ENCODE results near the gene ACTR8. TPM values are rescaled to one million over a fixed set of nuclear protein-coding genes. Genes with fewer than 3 reads are reported as not detected.
A peak's percentile ranks its signal among the peaks of the same experiment; 100 is the strongest.

The ACTR8 gene
- total and polyA plus RNA-seq, 2 of the 13 experiments (the other 11 are each of a cell fraction or from before 2014, with no cell fraction given) = 15.5 to 29.0 TPM

DNA sequence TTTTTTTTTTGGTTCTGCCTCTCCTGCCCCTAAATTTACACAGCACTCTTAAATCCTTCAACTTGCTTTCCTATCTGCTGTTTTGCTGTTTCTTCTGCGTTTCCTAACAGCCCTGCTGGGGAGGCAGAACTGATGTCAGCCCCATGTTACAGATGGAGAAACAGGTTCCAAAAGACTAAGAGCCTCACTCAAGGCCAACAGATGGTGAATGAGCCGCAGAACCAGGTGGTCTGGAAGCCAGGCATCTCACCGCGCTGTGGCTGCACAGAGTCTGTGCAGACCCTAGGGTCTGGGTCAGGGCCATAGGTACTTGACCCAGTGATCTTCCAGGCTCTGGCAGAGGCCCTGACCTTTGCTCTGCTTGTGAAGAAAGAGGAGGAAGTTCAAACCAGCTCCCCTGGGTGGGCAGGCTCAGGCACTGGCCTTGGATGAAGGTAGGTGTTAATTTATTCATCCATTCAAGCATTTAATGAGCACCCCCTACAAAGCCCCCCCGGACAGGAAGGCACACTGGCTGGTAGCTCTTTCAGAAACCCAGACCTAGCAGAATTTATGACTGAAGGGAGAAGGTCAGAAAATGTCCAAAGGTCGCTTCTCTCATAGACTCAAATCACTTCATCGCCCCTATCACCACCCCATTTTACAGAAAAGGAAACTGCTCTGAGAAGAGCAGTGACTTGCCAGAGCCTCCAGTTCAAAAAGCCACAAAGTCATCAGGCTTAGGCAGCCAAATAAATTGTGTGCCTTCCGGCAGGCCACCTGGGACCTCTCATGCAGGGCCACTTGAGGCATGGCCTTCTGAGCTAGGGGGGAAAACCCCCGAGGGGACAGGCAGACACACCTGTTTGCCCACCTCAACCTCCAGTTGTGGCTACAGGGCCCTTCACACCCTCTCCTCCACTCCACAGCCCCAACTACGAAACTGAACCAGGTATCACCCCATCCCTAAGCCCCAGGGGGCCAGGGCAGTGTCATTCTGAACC is 38.5 kb downstream of the ACTR8 start:
- ChIA-PET CTCF (ENCODE audit: low intra/inter-chr PET ratio, low total read pairs) (interaction anchor here (0.6 kb wide), 1 partner anchor 21 kb away, joined by 3 read pairs; no protein-coding TSS in a partner anchor), POLR2A (interaction anchor here (0.6 to 6.5 kb wide), 15 partner anchors 11 to 1810 kb away, joined by 3 to 156 read pairs (median 10); partner anchors contain the start of genes ACTR8, DCP1A and SELENOK)
- peak overlapping the region; percentile 98 for H3K27ac ChIP-seq (ENCODE audit: extremely low read length, insufficient read depth, low read length)
- H3K9me3 ChIP-seq (ENCODE audit: low read length) = no peaks in the 10 kb centered on the region
- 0% methylated on average over 9 of the region's 10 CpGs for whole genome bisulfite sequencing (ENCODE audit: low lambda C conversion rate)
- H3K9ac ChIP-seq (ENCODE audit: insufficient read depth, low read depth, low read length) = peak overlapping the region; percentile 97
- in situ Hi-C loops (cut with HindIII; ENCODE audit: extremely low pct_ligation_motif_present, low pct_unique_long_range_greater_than_20kb) = no loop called here
- ATAC-seq = peak; percentile 25
- peak overlapping the region; percentile 73 to 92 (median 77) for H3K4me3 ChIP-seq (replicated peaks in 1 of 3; ENCODE audit: insufficient read depth in 1 of 3, low read depth in 2 of 3, low read length in 3 of 3)
- no peaks in the 10 kb centered on the region; a peak in 1 of 5 replicates for H3K27me3 ChIP-seq (ENCODE audit: control insufficient read depth in 1 of 2, insufficient read depth in 2 of 2, low read length in 2 of 2)
- BruUV-seq (replicated peaks) = no TSS peak
- H4K20me1 ChIP-seq (ENCODE audit: insufficient read depth, low read length) = peaks cover 7% of the 10 kb centered on the region
- H3K36me3 ChIP-seq (replicated peaks in 1 of 2; ENCODE audit: control insufficient read depth in 1 of 2, insufficient read depth in 2 of 2, low read length in 2 of 2) = peaks cover 6 to 27% of the 10 kb centered on the region in 2 experiments
- DNase-seq (ENCODE audit: low spot score) = no peak
- H3K4me1 ChIP-seq (ENCODE audit: insufficient read depth, low read length) = peaks cover 76% of the 10 kb centered on the region
- intact Hi-C loops (cut with micrococcal nuclease; ENCODE audit: unreplicated experiment) = loop anchor here (2.0 to 5.0 kb wide), 3 partner anchors 36 to 47 kb away; partner anchors contain the start of gene SELENOK
- peak overlapping the region; percentile 98 for H3K4me2 ChIP-seq (ENCODE audit: low read depth, low read length)
- H3K79me2 ChIP-seq (ENCODE audit: insufficient read depth, low read length) = peaks cover 83% of the 10 kb centered on the region
- H2AFZ ChIP-seq (ENCODE audit: low read length) = no peak overlapping the region
- no peak for FAIRE-seq
- TF ChIP-seq TGIF2 (CRISPR knock-in tag; IDR thresholded peaks at IDR 0.05) = no peak; the same call in 1 of the 2 replicates
- no peak for TF ChIP-seq ZBTB10 (CRISPR knock-in tag; IDR thresholded peaks at IDR 0.05; ENCODE audit: borderline replicate concordance)
- TF ChIP-seq, protein P1, sequence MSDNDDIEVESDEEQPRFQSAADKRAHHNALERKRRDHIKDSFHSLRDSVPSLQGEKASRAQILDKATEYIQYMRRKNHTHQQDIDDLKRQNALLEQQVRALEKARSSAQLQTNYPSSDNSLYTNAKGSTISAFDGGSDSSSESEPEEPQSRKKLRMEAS (IDR thresholded peaks at IDR 0.05) = 0 out of 2 replicates have a peak, but pooled peaks have one; percentile 46
- TF ChIP-seq ZNF607 (CRISPR knock-in tag; IDR thresholded peaks at IDR 0.05; ENCODE audit: borderline replicate concordance) = no peak
- TF ChIP-seq REXO4 (CRISPR knock-in tag; IDR thresholded peaks at IDR 0.05; ENCODE audit: borderline replicate concordance) = no peak
- TF ChIP-seq STAG1 (CRISPR knock-in tag; IDR thresholded peaks at IDR 0.05) = no peak
- 0 out of 2 replicates have a peak, but pooled peaks have one; percentile 30 for TF ChIP-seq SIN3A (IDR thresholded peaks at IDR 0.05; ENCODE audit: borderline replicate concordance, low read depth, low read length)
- TF ChIP-seq SRSF4 (IDR thresholded peaks at IDR 0.05; ENCODE audit: low read depth, low read length, poor library complexity, severe bottlenecking) = no peak
- TF ChIP-seq FOXJ3 (CRISPR knock-in tag; IDR thresholded peaks at IDR 0.05; ENCODE audit: borderline replicate concordance) = peak; percentile 33; the same call in 1 of the 2 replicates
- TF ChIP-seq ZNF101 (CRISPR knock-in tag; IDR thresholded peaks at IDR 0.05; ENCODE audit: borderline replicate concordance, low read depth) = no peak
- TF ChIP-seq KAT2B (IDR thresholded peaks at IDR 0.05; ENCODE audit: borderline replicate concordance, low read depth, low read length) = no peak
- TF ChIP-seq PBX2 (CRISPR knock-in tag; IDR thresholded peaks at IDR 0.05) = no peak
- TF ChIP-seq, protein P2, sequence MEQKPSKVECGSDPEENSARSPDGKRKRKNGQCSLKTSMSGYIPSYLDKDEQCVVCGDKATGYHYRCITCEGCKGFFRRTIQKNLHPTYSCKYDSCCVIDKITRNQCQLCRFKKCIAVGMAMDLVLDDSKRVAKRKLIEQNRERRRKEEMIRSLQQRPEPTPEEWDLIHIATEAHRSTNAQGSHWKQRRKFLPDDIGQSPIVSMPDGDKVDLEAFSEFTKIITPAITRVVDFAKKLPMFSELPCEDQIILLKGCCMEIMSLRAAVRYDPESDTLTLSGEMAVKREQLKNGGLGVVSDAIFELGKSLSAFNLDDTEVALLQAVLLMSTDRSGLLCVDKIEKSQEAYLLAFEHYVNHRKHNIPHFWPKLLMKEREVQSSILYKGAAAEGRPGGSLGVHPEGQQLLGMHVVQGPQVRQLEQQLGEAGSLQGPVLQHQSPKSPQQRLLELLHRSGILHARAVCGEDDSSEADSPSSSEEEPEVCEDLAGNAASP (CRISPR knock-in tag; IDR thresholded peaks at IDR 0.05; ENCODE audit: borderline replicate concordance) = peak; percentile 72; the same call in 1 of the 2 replicates
- TF ChIP-seq POLR2A (IDR thresholded peaks at IDR 0.05; ENCODE audit: insufficient read depth in 1 of 2, low read depth in 2 of 2, low read length in 2 of 2) = peak in 1 of 2 experiments; percentile 56; a peak in 2 of 4 replicates
- TF ChIP-seq SRSF1 (optimal IDR thresholded peaks at IDR 0.05; ENCODE audit: low read depth, low read length) = peak; percentile 24
- no peak for TF ChIP-seq IRF2 (CRISPR knock-in tag; IDR thresholded peaks at IDR 0.05)
- TF ChIP-seq FOXC1 (CRISPR knock-in tag; IDR thresholded peaks at IDR 0.05; ENCODE audit: borderline replicate concordance) = no peak; the same call in 1 of the 2 replicates

Measured in HepG2 (cell line).